Right lung (tissue), 10 donors: ENCODE measurements around the gene BBS9. TPM values are rescaled to one million over a fixed set of nuclear protein-coding genes. Genes with fewer than 3 reads are reported as not detected.
A peak's percentile ranks its signal among the peaks of the same experiment; 100 is the strongest.
"Not testable (repeated sequence)": the region's sequence is repeated elsewhere in the genome, so short reads cannot be mapped to it uniquely, and the experiment has no call there.

Experiments used
- DNase-seq, 2 donors: peaks; one replicate each; pipeline ENCODE4 v3.0.0-alpha.2; 2013
- long read RNA-seq, 8 donors: transcript quantifications; one replicate each; lab custom pipeline, GENCODE V29; 2026
- polyA plus RNA-seq, 5 donors: library from polyadenylated mRNA; unstranded; fragments of 120-200 nt; gene quantifications; one replicate each; pipeline versions ENCODE4 v1.2.1 to v1.2.3, GENCODE V29; 2013; ENCODE audit warnings: inconsistent platforms in 1 of 5, low replicate concordance in 1 of 5; ENCODE audit not compliant: insufficient read length in 5 of 5, insufficient read depth in 1 of 5

The BBS9 gene
- 10 to 100 TPM; 13.8 to 22.8 (median 21.0) TPM for polyA plus RNA-seq
- long read RNA-seq, donor 1, full-length matches to known transcripts, result 5 of 5 reads
- long read RNA-seq, donor 1, partial matches to known transcripts, result 0 of 5 reads
- long read RNA-seq, donor 1, other reads (novel, unspliced or antisense), result 0 of 5 reads
- long read RNA-seq, donor 2, full-length matches to known transcripts, result 4 of 4 reads
- long read RNA-seq, donor 2, partial matches to known transcripts, result 0 of 4 reads
- long read RNA-seq, donor 2, other reads (novel, unspliced or antisense), result 0 of 4 reads
- long read RNA-seq, donor 3, partial matches to known transcripts, result 0 of 1 reads
- long read RNA-seq, donor 3, other reads (novel, unspliced or antisense), result 0 of 1 reads
- long read RNA-seq, donor 4, result 0 reads
- long read RNA-seq, donor 5, partial matches to known transcripts, result 0 of 1 reads
- long read RNA-seq, donor 5, other reads (novel, unspliced or antisense), result 0 of 1 reads
- long read RNA-seq, donor 6, full-length matches to known transcripts, result 7 of 12 reads
- long read RNA-seq, donor 6, partial matches to known transcripts, result 5 of 12 reads
- long read RNA-seq, donor 6, other reads (novel, unspliced or antisense), result 0 of 12 reads
- long read RNA-seq, donor 7, full-length matches to known transcripts, result 1 of 1 reads
- long read RNA-seq, donor 7, partial matches to known transcripts, result 0 of 1 reads
- long read RNA-seq, donor 7, other reads (novel, unspliced or antisense), result 0 of 1 reads
- long read RNA-seq, donor 8, partial matches to known transcripts, result 0 of 1 reads
- long read RNA-seq, donor 8, other reads (novel, unspliced or antisense), result 0 of 1 reads

- DNase-seq, result peak; percentile 93 to 94
Observed at GRCh38 chr7:33128990-33129805, at the start of gene BBS9. Gene BBS9 (plus strand): TSS chr7:33129564. CDS start chr7:33146253, 16,689 bp downstream.

GRCh38 chr7:33079763-33080690 is 49.3 kb upstream of the BBS9 start:
- DNase-seq, result no peak

- DNase-seq, result no peak
Observed at GRCh38 chr7:33087356-33087755, 42.0 kb upstream of the BBS9 start.

DNA sequence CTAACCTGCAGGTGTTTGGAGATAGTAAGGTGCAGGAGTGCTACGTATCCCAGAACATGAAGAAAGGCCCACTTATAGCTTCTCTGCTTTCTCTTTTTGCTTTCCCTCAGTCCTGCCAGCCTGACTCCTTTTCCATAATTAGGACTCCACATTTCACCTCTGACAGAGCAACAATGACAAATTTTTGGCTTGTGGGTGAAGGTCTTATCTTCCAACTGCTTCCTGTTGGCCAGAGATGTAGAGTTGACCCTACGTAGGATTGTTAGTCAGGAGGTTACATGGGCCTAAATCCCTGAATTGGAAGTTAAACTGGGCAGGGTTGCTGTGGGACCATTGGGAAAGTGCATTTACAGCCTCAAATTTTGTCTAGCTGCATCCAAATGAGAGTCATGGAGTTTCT is 41.5 kb upstream of the BBS9 start:
- DNase-seq, result no peak

GRCh38 chr7:33089142-33089541 is 40.2 kb upstream of the BBS9 start:
- DNase-seq, result no peak

- no peak for DNase-seq
Observed at GRCh38 chr7:33091111-33091531, 38.2 kb upstream of the BBS9 start.

DNA sequence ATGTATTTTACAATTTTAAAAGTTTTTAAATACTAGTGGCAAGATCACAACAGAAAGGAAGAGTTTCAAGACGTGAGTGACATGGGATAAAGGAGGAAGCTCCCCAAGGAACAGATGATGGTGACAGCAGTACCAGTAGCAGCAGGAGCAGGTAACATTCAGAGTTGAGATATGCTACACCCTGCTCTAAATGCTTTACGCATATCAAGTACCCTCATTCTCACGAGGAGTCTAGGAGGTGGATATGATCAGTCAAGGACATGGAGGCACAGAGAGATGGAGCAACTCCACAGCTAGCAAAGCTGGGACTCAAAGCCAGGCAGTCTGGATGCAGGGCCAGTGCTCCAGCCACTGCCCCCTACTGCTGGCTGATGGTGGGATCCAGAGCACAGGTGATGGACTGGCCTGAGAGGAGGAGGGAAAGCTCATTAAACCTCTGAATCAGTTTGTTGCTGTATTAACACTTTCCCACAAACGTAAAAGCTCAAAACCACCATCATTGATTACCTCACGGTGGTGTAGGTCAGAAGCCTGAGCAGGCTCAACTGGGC is 37.6 kb upstream of the BBS9 start:
- DNase-seq, result no peak

DNA sequence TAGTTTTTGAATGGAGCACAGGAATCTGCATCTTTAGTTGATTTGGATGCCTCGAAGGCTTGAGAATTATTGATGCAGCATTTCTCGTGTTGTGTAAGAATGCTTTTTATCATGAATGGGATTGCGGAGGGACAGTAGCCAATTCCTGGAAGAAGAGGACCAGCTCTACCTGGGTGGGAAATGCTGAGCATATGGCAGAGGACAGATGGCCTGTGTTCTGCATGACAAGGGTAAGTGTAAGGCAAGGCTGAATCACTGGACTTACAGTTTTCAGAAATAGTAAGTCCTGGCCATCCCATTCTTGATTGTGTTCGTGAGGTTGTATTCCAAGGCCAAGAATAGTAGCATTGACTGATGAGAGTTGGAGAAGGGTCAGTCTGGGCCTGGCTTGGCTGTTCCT is 36.1 kb upstream of the BBS9 start:
- no peak for DNase-seq

GRCh38 chr7:33094745-33095275 is 34.6 kb upstream of the BBS9 start:
- DNase-seq, result not testable (repeated sequence)

- DNase-seq, result no peak
Observed at GRCh38 chr7:33099154-33099940, 30.0 kb upstream of the BBS9 start.

GRCh38 chr7:33100770-33101169 is 28.6 kb upstream of the BBS9 start:
- DNase-seq, result no peak

DNA sequence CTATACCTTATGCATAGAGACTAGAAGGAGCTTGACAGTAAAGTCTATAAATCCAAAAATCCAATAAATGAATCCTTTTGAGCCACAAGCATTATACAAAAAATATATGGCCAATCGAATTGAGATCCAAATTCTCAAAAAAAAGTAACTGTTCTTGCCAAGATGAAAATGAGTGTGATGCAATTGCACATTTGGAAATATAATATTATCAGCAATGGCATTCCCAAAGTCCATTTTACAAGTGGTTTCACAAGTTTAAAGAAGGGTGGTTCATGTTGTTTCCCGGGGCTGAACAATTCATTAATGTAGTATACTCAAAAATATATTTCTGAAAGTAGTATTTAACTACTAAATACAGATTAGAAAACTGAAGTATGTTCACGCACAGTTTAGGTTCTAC is 27.5 kb upstream of the BBS9 start:
- DNase-seq, result peak in 1 of 2 donors; percentile 48

GRCh38 chr7:33107136-33108066 is 22.0 kb upstream of the BBS9 start:
- peak in 1 of 2 donors; percentile 27 for DNase-seq

DNA sequence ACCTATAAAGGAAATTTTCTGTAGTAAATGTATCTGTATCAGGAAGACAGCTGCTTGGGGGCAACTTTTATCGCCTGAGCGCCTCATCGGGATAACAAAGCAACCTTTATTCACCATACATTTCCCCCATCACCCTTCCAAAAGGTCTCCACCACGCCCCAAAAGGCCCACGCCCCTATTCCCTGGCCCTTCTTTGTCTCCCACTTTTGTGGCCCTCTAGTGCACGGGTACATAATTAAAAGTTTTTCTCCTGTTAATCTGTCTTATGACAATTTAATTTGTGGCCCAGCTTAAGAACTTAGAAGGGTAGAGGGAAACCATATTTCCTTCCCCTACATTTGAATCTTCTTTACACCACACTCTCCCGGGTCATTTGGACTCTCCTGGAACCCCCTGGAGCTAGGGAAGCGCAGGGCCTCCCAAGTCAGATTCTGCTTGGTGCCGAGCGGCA is 20.8 kb upstream of the BBS9 start:
- no peak for DNase-seq

GRCh38 chr7:33109005-33109757 is 20.2 kb upstream of the BBS9 start, which contains the start of gene RP9:
Gene RP9 (minus strand): TSS chr7:33109404. CDS start chr7:33109372, 32 bp downstream.
- peak; percentile 77 to 83 for DNase-seq

DNA sequence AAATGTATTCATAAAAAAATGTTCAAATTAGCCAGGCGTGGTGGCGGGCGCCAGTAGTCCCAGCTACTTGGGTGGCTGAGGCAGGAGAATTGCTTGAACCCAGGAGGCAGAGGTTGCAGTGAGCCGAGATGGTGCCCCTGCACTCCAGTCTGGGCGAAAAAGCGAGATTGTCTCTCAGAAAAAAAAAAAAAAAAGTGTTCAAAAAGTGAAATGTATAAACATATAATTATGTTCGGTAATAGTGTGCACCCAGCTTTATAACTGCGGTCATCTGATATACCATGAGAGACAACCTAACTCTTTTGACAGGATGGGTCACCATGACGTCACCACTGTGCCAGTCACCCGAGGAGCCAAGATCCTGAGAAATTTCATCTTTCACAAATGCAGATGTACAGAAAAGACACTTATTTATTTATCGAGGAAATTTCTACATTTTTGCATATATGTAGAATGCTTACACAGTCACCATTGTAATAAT is 19.6 kb upstream of the BBS9 start:
- DNase-seq, result no peak

DNA sequence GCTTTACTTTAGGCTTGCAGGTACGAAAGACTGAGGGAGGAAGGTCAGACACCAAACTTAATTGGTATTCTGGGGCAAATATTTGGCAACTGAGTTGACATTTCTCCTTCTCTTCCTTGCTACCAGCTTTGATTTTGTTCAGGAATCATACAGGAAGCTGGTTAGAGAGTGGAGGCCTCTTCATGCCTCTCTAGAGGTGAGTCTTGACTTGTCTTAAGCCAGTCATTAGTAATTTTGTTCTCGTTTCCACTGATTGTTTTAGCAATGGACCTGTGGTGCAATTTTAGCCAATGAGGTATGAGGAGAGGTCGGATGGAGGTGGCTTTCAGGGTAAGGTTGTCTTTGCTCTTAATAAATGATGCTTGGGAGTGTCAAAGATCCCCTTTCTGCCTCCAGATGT is 17.8 kb upstream of the BBS9 start:
- DNase-seq, result no peak
